GM12873 (cell line): ENCODE data around the gene ARVCF.

Experiments used
- TF ChIP-seq, protein P1 (sequence below): IDR thresholded peaks from 2 replicates; pipeline ENCODE4 v1.5.1; 2012; ENCODE audit warnings: low read depth, mild to moderate bottlenecking, moderate library complexity, low read length, control low read depth; ENCODE audit not compliant: insufficient read depth; ENCODE audit errors: missing control alignments

Gene ARVCF

DNA sequence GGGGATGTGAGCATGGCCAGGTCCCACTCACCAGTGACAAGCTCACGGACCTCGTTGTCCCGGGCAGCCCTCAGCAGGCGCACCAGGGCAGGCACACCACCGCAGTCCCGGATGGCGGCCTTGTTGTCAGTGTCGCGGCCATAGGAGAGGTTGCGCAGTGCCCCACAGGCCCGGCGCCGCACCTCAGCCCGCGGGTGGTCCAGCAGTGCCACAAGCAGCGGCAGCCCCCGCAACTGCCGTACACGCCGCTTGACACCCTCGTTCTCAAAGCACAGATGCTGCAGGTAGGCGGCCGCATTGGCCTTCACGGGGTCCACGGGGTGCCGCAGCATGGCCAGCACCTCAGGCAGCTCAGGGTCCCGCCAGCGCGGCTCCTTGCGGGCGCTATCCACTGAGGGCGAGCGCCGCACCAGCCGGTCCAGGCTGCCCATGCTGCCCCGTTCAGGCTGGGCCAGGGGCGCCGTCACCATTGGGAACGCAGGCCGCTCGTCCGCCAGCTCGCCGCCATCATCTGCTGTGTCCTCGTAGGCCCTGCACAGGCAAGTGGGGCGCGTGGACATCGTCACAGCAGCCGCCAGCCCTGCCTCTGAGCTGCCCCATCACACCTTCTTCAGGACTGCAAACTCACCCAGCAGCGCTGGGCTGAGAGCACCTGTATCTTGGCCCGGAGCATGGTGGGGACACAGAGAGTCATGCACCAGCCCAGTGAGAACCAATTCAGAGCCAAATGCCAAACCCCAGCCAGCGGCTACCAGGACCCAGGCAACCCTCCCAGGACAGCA is 36.7 kb downstream of the ARVCF start:
- TF ChIP-seq, protein P1, sequence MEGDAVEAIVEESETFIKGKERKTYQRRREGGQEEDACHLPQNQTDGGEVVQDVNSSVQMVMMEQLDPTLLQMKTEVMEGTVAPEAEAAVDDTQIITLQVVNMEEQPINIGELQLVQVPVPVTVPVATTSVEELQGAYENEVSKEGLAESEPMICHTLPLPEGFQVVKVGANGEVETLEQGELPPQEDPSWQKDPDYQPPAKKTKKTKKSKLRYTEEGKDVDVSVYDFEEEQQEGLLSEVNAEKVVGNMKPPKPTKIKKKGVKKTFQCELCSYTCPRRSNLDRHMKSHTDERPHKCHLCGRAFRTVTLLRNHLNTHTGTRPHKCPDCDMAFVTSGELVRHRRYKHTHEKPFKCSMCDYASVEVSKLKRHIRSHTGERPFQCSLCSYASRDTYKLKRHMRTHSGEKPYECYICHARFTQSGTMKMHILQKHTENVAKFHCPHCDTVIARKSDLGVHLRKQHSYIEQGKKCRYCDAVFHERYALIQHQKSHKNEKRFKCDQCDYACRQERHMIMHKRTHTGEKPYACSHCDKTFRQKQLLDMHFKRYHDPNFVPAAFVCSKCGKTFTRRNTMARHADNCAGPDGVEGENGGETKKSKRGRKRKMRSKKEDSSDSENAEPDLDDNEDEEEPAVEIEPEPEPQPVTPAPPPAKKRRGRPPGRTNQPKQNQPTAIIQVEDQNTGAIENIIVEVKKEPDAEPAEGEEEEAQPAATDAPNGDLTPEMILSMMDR = no peak

DNA sequence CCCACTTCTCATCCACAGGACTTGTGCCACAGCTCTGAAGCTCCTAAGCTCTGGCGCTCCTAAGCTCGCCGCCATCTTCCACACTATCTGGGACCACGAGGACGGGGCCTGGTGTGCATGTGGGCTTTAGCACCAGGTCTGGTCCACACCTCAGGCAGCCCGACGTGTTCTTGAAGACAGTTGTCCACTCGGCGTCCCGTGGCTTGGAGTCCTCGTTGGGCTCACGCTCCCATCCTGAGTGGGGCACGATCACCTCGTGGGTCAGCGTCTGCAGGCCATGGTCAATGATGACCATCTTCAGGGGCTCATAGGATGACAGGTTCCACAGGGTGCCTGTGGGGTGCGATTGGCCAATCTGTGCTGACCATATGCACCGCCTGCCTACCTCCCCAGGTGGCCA is 37.9 kb downstream of the ARVCF start:
- TF ChIP-seq, protein P1 = no peak

DNA sequence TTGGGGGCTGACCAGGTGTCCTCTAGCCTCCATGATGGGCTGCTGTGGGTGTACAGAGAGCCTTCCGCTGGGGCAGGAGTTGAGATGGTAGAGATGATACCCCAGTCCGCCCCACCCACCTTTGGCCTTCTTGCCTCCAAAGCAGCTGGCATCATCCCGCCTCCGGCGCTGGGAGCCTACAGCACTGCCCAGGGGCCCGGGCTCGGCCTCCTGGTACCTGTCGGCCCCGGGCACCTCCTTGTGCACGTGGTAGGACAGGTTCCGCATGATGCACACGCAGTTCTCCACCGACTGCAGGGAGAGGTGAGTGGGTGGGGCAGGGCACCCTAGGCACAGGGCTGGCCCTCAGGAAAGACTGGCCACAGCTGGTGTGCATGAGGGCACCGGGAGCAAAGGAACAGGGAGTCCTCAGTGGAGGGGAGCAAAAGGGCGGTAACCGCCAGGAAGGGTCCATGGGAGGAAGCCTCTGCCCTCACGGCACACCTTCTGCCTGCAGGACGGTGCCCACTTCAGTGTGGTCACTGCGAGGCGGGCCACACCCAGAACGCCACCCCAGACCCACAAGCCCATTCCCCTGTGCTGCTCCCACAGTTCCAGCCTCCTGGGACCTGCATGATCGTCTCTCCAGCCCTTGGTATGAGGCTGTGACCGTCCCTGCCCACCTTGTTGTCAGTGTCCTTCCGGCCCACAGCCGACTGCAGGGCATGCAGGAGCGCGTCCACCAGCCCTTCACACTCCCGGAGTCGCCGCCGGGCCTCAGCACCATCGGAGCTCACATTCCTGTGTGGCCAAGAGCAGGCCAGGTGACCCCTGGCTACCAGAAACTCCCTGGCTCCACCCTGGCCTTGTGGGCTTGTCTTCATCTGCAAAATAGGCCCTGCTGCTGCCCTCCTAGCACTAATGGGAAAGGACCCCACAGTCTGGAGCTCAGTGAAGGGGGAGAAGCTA is 39.1 kb downstream of the ARVCF start:
- TF ChIP-seq, protein P1 = no peak

DNA sequence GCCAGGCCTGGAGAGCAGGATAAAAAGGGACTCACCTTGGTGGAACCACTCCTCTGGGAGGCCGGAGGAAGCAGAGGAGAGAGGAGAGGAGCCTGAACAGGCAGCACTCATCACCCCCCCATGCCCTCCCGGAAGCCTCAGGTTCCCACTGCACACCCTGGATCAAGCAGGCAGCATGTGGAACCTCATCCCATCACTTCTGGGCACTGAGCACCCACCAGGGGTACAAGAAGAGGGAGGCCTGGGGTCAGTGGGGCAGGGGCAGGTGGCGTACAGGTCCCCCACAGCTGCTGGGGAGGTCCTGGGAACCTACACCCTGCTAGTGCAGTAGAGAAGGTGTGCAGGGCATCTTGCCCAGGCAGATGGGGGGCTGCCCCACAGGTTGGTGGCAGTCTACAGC is 40.0 kb downstream of the ARVCF start:
- TF ChIP-seq, protein P1 = no peak

DNA sequence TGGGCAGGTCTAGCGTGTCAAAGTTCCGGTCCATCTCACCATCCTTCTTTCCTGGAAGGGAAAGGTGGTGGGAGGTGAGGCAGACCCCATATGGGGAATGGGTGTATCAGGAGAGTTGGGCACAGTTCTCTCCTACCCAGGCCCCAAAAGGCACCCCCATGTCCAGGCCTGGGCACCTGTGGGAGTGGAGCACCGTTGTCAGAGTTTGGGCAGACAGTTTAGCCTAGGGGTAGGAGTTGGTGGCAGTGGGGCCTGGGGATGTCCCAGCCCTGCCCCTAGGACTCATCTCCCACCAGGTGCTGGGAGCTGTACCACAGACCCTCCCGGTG is 41.0 kb downstream of the ARVCF start:
- TF ChIP-seq, protein P1 = no peak

DNA sequence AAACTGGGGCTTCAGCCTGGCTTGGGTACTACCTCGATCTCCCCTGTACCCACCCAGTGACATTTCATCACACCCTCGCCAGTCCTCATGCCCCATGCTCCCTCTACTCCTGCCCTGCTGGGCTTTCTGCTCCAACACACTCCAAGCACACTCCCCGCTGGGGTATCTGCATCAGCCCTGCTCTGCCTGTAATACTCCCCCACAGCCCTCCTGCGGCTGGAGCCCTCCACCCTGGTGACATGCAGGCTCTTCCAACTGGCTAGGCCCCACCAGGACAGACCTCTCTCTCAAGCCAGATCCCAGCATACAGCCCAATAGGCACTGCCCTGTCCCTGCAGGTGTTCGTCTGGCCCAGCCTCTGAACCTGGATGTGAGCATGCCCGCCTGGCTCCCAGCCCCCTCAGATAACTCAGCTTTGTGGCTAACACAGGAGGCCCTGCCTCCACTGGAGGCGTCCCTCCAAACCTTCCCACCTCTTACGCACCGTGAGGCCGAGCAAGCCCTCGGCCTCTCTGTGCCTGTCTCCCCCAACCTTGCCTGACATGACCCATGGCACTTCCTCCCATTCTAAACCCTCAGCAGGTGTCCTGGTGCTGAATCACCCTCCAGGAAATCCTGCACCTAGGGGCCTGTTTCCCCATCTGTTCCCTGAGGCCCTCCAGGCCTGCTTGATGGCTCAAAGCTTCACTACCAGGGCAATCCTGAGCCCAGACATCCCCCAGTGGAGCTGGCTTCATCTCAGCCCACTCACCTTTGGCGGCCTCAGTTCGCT is 41.5 kb downstream of the ARVCF start:
- TF ChIP-seq, protein P1 = no peak
